Smooth muscle cell of bladder (primary cell): Measurements from ENCODE around the gene ADM5. TPM values are rescaled to one million over a fixed set of nuclear protein-coding genes. Genes with fewer than 3 reads are reported as not detected.

Experiments
- total RNA-seq: library from RNA; depleted of rRNA; stranded (reverse); fragments of >200 nt; gene quantifications from 2 replicates; pipeline ENCODE4 v1.2.3, GENCODE V29; 2014

Gene ADM5, protein sequence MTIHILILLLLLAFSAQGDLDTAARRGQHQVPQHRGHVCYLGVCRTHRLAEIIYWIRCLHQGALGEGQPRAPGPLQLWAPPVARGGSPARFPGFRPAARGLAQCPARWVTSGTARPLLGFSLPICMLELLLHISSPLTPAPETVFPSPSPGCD
- total RNA-seq: 0.28 and 0.46 TPM in 2 replicates

GRCh38 chr19:49689133-49690078, at the start of gene ADM5:
Gene ADM5 (plus strand): TSS chr19:49689594. CDS start chr19:49689838, 244 bp downstream.

GRCh38 chr19:49640113-49640898, 49.1 kb upstream of the ADM5 start, which contains the start of gene RRAS:
Gene RRAS (minus strand): TSS chr19:49640143. CDS start chr19:49640098, 45 bp downstream.

DNA sequence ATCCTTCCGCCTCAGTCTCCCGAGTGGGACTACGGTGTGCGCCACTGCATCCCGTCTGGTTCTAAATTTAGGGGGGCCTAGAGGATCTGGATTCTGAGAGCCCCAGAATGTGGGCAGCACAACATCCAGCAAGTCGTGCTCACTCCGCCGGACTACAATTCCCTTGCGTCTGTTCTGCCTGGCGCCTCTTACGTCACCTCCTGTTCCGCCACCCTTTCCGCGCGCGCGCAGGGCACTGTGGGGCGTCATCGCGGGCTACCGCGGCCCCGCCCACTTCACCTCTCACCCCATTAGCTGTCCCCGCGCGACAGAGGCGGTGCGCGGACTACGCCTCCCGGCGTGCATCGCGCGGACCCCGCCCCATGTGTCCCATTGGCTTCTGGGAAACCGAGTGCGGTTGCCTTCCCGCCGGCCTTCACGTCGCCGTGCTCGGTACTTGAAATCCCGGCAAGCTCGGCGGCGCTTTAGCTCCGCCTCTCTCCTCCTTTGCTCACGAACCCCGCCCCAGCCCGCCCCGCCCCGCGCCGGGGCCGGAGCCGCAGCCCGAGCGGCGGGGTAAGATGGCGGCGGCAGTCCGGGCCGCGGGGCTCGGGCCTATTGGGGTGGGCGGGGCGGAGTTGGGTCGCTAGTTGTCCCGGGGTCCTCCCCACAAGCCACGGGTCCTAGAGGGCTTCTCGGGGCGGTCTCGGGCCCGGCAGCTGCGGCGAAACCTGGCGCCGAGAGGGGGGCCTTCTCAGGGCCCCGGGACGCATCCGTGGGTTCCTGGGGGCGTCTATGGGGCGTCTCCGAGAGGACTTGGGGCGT, 47.5 kb upstream of the ADM5 start, which contains the start of gene SCAF1:
SCAF1 (plus strand) TSS at position 522 of the 804 bp plus-strand sequence. CDS start 2,818 bp downstream, outside the sequence.

GRCh38 chr19:49665351-49666119, 23.9 kb upstream of the ADM5 start, which contains the start of the genes BCL2L12 and IRF3:
Gene BCL2L12 (plus strand): TSS chr19:49665933. CDS start chr19:49666693, 760 bp downstream.
Gene IRF3 (minus strand): TSS chr19:49665857. CDS start chr19:49664838, 1,019 bp downstream.

GRCh38 chr19:49677231-49677900, 12.0 kb upstream of the ADM5 start, which contains the start of gene PRMT1:
Gene PRMT1 (plus strand): TSS chr19:49677271. CDS start chr19:49677281, 10 bp downstream.

DNA sequence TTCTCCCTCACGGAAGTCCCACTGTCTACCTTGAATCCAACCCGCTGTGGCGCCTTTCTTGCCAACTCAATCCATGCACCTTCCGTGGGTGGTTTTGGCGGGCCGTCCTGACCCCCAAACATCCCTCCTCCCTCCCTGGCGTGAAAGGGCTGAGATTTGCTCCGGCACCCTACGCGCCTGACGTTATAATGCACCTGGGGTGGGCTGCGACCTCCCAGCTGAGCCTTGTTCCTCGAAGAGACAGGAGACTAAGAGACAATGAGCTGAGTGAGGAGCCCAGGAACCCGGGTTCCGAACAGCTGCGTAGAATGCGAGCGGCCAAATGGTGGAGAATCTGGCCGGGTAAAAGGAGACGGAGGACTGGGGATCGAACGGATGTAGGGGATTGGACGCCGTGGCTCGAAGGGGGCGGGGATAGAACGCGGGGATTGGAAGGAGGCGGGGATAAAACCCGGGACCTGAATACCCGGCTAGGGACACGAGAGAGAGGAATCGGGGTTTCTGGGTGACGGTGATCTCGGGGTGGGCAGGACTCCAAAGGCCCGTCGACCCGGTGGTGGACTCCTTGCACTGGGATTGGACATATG, 1.4 kb downstream of the ADM5 start, which contains the start of gene CPT1C:
CPT1C (plus strand) TSS at position 461 of the 587 bp plus-strand sequence. CDS start 1,137 bp downstream, outside the sequence.

Other genes with a start within 250 kb of the ADM5 start
- not detected in 2 replicates for gene SLC17A7, start 248.1 kb upstream of the ADM5 start, total RNA-seq
- 116 and 119 TPM in 2 replicates for gene PIH1D1, start 237.8 kb upstream of the ADM5 start, total RNA-seq
- 14.6 and 19.9 TPM in 2 replicates for gene ALDH16A1, start 236.4 kb upstream of the ADM5 start, total RNA-seq
- 2.8 and 3.4 TPM in 2 replicates for gene FLT3LG, start 215.4 kb upstream of the ADM5 start, total RNA-seq
- gene RPL13A, start 202.0 kb upstream of the ADM5 start, total RNA-seq: 3,737 and 4,063 TPM in 2 replicates
- 4,212 and 4,389 TPM in 2 replicates for gene RPS11, start 193.2 kb upstream of the ADM5 start, total RNA-seq
- 31.9 and 39.8 TPM in 2 replicates for gene FCGRT, start 176.9 kb upstream of the ADM5 start, total RNA-seq
- 290 and 398 TPM in 2 replicates for gene RCN3, start 161.6 kb upstream of the ADM5 start, total RNA-seq
- 64.4 and 81.6 TPM in 2 replicates for gene NOSIP, start 109.0 kb upstream of the ADM5 start, total RNA-seq
- gene PRRG2, start 108.3 kb upstream of the ADM5 start, total RNA-seq: 0.43 and 0.83 TPM in 2 replicates
- 0.71 and 1.1 TPM in 2 replicates for gene PRR12, start 98.4 kb upstream of the ADM5 start, total RNA-seq
- gene RRAS, start 49.5 kb upstream of the ADM5 start, total RNA-seq: 28.4 and 43.1 TPM in 2 replicates
- gene SCAF1, start 47.4 kb upstream of the ADM5 start, total RNA-seq: 6.0 and 8.2 TPM in 2 replicates
- gene IRF3, start 23.7 kb upstream of the ADM5 start, total RNA-seq: 37.3 and 55.5 TPM in 2 replicates
- gene BCL2L12, start 23.7 kb upstream of the ADM5 start, total RNA-seq: 1.7 and 3.9 TPM in 2 replicates
- 341 and 373 TPM in 2 replicates for gene PRMT1, start 12.3 kb upstream of the ADM5 start, total RNA-seq
- gene CPT1C, start 1.5 kb downstream of the ADM5 start, total RNA-seq: 29.2 and 40.4 TPM in 2 replicates
- 0.85 and 1.6 TPM in 2 replicates for gene TSKS, start 73.7 kb downstream of the ADM5 start, total RNA-seq
- gene AP2A1, start 77.4 kb downstream of the ADM5 start, total RNA-seq: 67.6 and 89.1 TPM in 2 replicates
- 23.8 and 26.1 TPM in 2 replicates for gene FUZ, start 123.7 kb downstream of the ADM5 start, total RNA-seq
- gene MED25, start 128.7 kb downstream of the ADM5 start, total RNA-seq: 11.1 and 16.8 TPM in 2 replicates
- gene PTOV1, start 161.6 kb downstream of the ADM5 start, total RNA-seq: 47.9 and 61.5 TPM in 2 replicates
- 26.9 and 33.4 TPM in 2 replicates for gene PNKP, start 178.0 kb downstream of the ADM5 start, total RNA-seq
- 7.5 and 12.1 TPM in 2 replicates for gene AKT1S1, start 187.8 kb downstream of the ADM5 start, total RNA-seq
- gene TBC1D17, start 188.1 kb downstream of the ADM5 start, total RNA-seq: 7.5 and 10.2 TPM in 2 replicates
- 0.14 and 0.46 TPM in 2 replicates for gene IL4I1, start 207.3 kb downstream of the ADM5 start, total RNA-seq
- gene ATF5, start 239.6 kb downstream of the ADM5 start, total RNA-seq: 15.5 and 16.3 TPM in 2 replicates
- gene NUP62, start 239.9 kb downstream of the ADM5 start, total RNA-seq: 7.1 and 13.4 TPM in 2 replicates